GM12878 (cell line): ENCODE measurements around the gene TCERG1L. TPM values are rescaled to one million over a fixed set of nuclear protein-coding genes. Genes with fewer than 3 reads are reported as not detected.
"Not testable (repeated sequence)": the region's sequence is repeated elsewhere in the genome, so short reads cannot be mapped to it uniquely, and the experiment has no call there.

Source experiments
- ATAC-seq: fragments of 200-7000 bp; cut with Tn5 transposase; 3 replicates; pipeline ENCODE4 v1.9.1; 2020; ENCODE audit warnings: mild to moderate bottlenecking, moderate library complexity
- BruUV-seq: library from RNA; stranded (reverse); fragments of 400-500 nt; replicated peaks from 2 replicates; lab custom pipeline; 2021; lab: Mats Ljungman, UMichigan
- CTCF ChIA-PET: fragments of 300-600 bp; sonication (Branson Sonifier 250); formaldehyde crosslinking; extraction: SDS; loops from one replicate; lab custom pipeline; 2021; ENCODE audit warnings: inconsistent platforms; lab: Yijun Ruan, JAX
- POLR2A ChIA-PET: fragments of 350-600 bp; formaldehyde crosslinking; extraction: SDS; loops from one replicate; lab custom pipeline; 2021; ENCODE audit warnings: inconsistent platforms; lab: Charles Lee
- RAD21 ChIA-PET: fragments of 300-600 bp; sonication (Branson Sonifier 250); formaldehyde crosslinking; loops from one replicate; lab custom pipeline; 2023; ENCODE audit warnings: antibody characterized with exemption; ENCODE audit not compliant: unreplicated experiment; lab: Charles Lee
- SMC1A ChIA-PET: fragments of 300-600 bp; sonication (Branson Sonifier 250); formaldehyde crosslinking; loops from one replicate; lab custom pipeline; 2023; ENCODE audit not compliant: unreplicated experiment, uncharacterized antibody; lab: Charles Lee
- DNase-seq: peaks from one replicate; pipeline ENCODE4 v3.0.0-alpha.2; 2011; ENCODE audit warnings: low read depth, low spot score
- FAIRE-seq: peaks from 3 replicates; lab custom pipeline; 2011; peaks lifted over from hg19 to GRCh38; lab: Jason Lieb, UNC
- H2AFZ ChIP-seq: 2 replicates; pipeline ENCODE4 v1.6.0; 2011; ENCODE audit warnings: low read depth, low read length, control low read depth; ENCODE audit not compliant: control insufficient read depth
- H3K27ac ChIP-seq: 2 replicates; pipeline ENCODE4 v1.5.1; 2011; ENCODE audit warnings: control low read depth; ENCODE audit not compliant: control insufficient read depth, insufficient read depth
- H3K27me3 ChIP-seq, 2 experiments: replicated peaks in 1 of 2; 2 replicates each; pipeline versions ENCODE4 v1.6.0 to v1.6.1; 2011; ENCODE audit warnings: low read length in 1 of 2; ENCODE audit not compliant: control insufficient read depth in 2 of 2, insufficient read depth in 2 of 2
- H3K36me3 ChIP-seq, 2 experiments: 2 replicates each; pipeline ENCODE4 v1.5.1; 2011; ENCODE audit warnings: low read length in 1 of 2; ENCODE audit not compliant: control insufficient read depth in 2 of 2, insufficient read depth in 2 of 2
- H3K4me1 ChIP-seq: 2 replicates; pipeline ENCODE4 v1.6.1; 2011; ENCODE audit warnings: mild to moderate bottlenecking, low read length, moderate library complexity, mixed read lengths; ENCODE audit not compliant: control insufficient read depth, insufficient read depth
- H3K4me2 ChIP-seq: 2 replicates; pipeline ENCODE4 v1.6.0; 2011; ENCODE audit warnings: control low read depth; ENCODE audit not compliant: control insufficient read depth, insufficient read depth
- H3K4me3 ChIP-seq: fragments of 200-600 bp; sonication (generic); 2 replicates; pipeline ENCODE4 v1.5.1; 2016
- H3K79me2 ChIP-seq: 2 replicates; pipeline ENCODE4 v1.6.0; 2011; ENCODE audit warnings: low read length; ENCODE audit not compliant: control insufficient read depth, insufficient read depth
- H3K9ac ChIP-seq: 2 replicates; pipeline ENCODE4 v1.8.0; 2011; ENCODE audit warnings: low read length, control low read depth, mixed read lengths; ENCODE audit not compliant: control insufficient read depth, insufficient read depth
- H3K9me3 ChIP-seq: replicated peaks from 3 replicates; pipeline ENCODE4 v1.5.1; 2011; ENCODE audit warnings: mild to moderate bottlenecking, low read length; ENCODE audit not compliant: control insufficient read depth, insufficient read depth
- H4K20me1 ChIP-seq: 2 replicates; pipeline ENCODE4 v1.6.0; 2011; ENCODE audit not compliant: control insufficient read depth, insufficient read depth
- IRF5 ChIP-seq: fragments of 450-650 bp; IDR thresholded peaks from 2 replicates; pipeline ENCODE4 v1.6.1; 2017; ENCODE audit warnings: borderline replicate concordance
- NFXL1 ChIP-seq: fragments of 450-650 bp; IDR thresholded peaks from 2 replicates; pipeline ENCODE4 v1.6.1; 2017; ENCODE audit warnings: antibody characterized with exemption, mild to moderate bottlenecking, borderline replicate concordance
- POLR2AphosphoS2 ChIP-seq: IDR thresholded peaks from 2 replicates; pipeline ENCODE4 v1.6.1; 2011; ENCODE audit warnings: low read depth, mild to moderate bottlenecking, low read length, improper control_type of control experiment, moderate library complexity
- POLR2AphosphoS5 ChIP-seq: IDR thresholded peaks from 2 replicates; pipeline ENCODE4 v1.6.1; 2011; ENCODE audit warnings: mild to moderate bottlenecking, low read length, inconsistent platforms
- RUNX3 ChIP-seq: IDR thresholded peaks from 2 replicates; pipeline ENCODE4 v1.6.1; 2012; ENCODE audit warnings: low read length, inconsistent platforms
- SKIL ChIP-seq: fragments of 450-650 bp; IDR thresholded peaks from 2 replicates; pipeline ENCODE4 v1.6.1; 2017; ENCODE audit warnings: mild to moderate bottlenecking, low read depth, inconsistent platforms; ENCODE audit not compliant: poor library complexity, severe bottlenecking
- ZNF592 ChIP-seq: fragments of 450-650 bp; IDR thresholded peaks from 2 replicates; pipeline ENCODE4 v1.6.1; 2017; ENCODE audit warnings: mild to moderate bottlenecking, moderate library complexity
- WGBS: methylation state at CpG from one replicate; pipeline ENCODE4 v1.1.6; 2016; ENCODE audit warnings: low lambda C conversion rate; ENCODE audit not compliant: insufficient replicate concordance, insufficient coverage; ENCODE audit errors: missing lambda C conversion rate; 5-methylcytosine and 5-hydroxymethylcytosine counted together
- in situ Hi-C: fragments of 300-500 bp; cut with MboI; formaldehyde crosslinking; loops from 9 replicates; pipeline ENCODE4 v1.14.3; 2018; ENCODE audit warnings: mixed read lengths
- intact Hi-C: fragments of 100-400 bp; cut with micrococcal nuclease; formaldehyde crosslinking; loops from one replicate; pipeline ENCODE4 v1.14.2; 2022; ENCODE audit not compliant: unreplicated experiment
- polyA plus RNA-seq, 11 experiments: library from polyadenylated mRNA; depleted of rRNA in 4 of 11; unstranded in 6 of 11; stranded (reverse) in 5 of 11; fragments of >200 nt; fragmentation: Nextera tagmentation in 4 of 11; fragmentation: Illumina TruSeq in 1 of 11; extraction: Ambion mirVana in 4 of 11; extraction: Trizol in 1 of 11; gene quantifications; 1 replicate in 1 of 11; 2 replicates in 10 of 11; pipeline versions ENCODE4 v1.2.1 to v1.2.3, GENCODE V29; 2011 to 2016; ENCODE audit warnings: inconsistent platforms in 2 of 11, missing spikeins in 2 of 11, low read depth in 1 of 11
- total RNA-seq, 4 experiments: library from RNA; depleted of rRNA in 3 of 4; stranded (reverse); fragments of >200 nt in 3 of 4; fragmentation: Illumina TruSeq in 1 of 4; extraction: Trizol in 1 of 4; gene quantifications; 2 replicates each; pipeline versions ENCODE4 v1.2.1 to v1.2.3, GENCODE V29; 2013 to 2021

Gene TCERG1L
- total and polyA plus RNA-seq, 10 of the 15 experiments (the other 5 are each of a cell fraction or from before 2014, with no cell fraction given): not detected

- TF ChIP-seq SKIL (no peak), POLR2AphosphoS5 (no peak), IRF5 (no peak), RUNX3 (no peak), ZNF592 (no peak), POLR2AphosphoS2 (no peak), NFXL1 (no peak)
Observed at GRCh38 chr10:131079314-131079713, 232.2 kb downstream of the TCERG1L start (continued).

- H2AFZ ChIP-seq, intact Hi-C loops, H3K27me3 ChIP-seq, H4K20me1 ChIP-seq, in situ Hi-C loops, H3K36me3 ChIP-seq, ATAC-seq, POLR2A ChIA-PET, BruUV-seq, H3K4me2 ChIP-seq, H3K4me1 ChIP-seq, FAIRE-seq, H3K27ac ChIP-seq, H3K4me3 ChIP-seq, H3K79me2 ChIP-seq, H3K9ac ChIP-seq, SMC1A ChIA-PET, H3K9me3 ChIP-seq, DNase-seq, RAD21 ChIA-PET: not testable (repeated sequence)
- CTCF ChIA-PET: interaction anchor here (0.7 kb wide), 1 partner anchor 253 kb away, joined by 3 read pairs; no protein-coding TSS in a partner anchor
- 31% methylated on average over 19 of the region's 19 CpGs for WGBS
Observed at GRCh38 chr10:131078882-131079280, 232.6 kb downstream of the TCERG1L start.
